ENCODE data around the gene FSD2.

FSD2 gene

GRCh38 chr15:82805994-82806406 is at the start of gene FSD2:
Gene FSD2 (minus strand): TSS chr15:82806069. CDS start chr15:82787390, 18,679 bp downstream.
- DNase-seq, result no peak

- DNase-seq, result no peak
Measured at GRCh38 chr15:82854554-82854953, 48.7 kb upstream of the FSD2 start.

GRCh38 chr15:82852941-82853561 is 47.2 kb upstream of the FSD2 start:
- DNase-seq, result no peak

GRCh38 chr15:82851981-82852511 is 46.2 kb upstream of the FSD2 start:
- DNase-seq, result no peak

GRCh38 chr15:82851306-82851850 is 45.5 kb upstream of the FSD2 start:
- peak in 1 of 2 experiments; percentile 27 for DNase-seq

GRCh38 chr15:82850731-82851130 is 44.9 kb upstream of the FSD2 start:
- DNase-seq, result peak; percentile 56 to 83

- peak; percentile 76 to 89 for DNase-seq
Measured at GRCh38 chr15:82849556-82850512, 44.0 kb upstream of the FSD2 start.

- no peak for DNase-seq
Measured at GRCh38 chr15:82848241-82848993, 42.5 kb upstream of the FSD2 start.

- DNase-seq, result no peak
Measured at GRCh38 chr15:82847703-82848102, 41.8 kb upstream of the FSD2 start.

- DNase-seq, result no peak
Measured at GRCh38 chr15:82846621-82847020, 40.8 kb upstream of the FSD2 start.

- no peak for DNase-seq
Measured at GRCh38 chr15:82845686-82846085, 39.8 kb upstream of the FSD2 start.

- no peak for DNase-seq
Measured at GRCh38 chr15:82843566-82843965, 37.7 kb upstream of the FSD2 start.

- no peak for DNase-seq
Measured at GRCh38 chr15:82840166-82840565, 34.3 kb upstream of the FSD2 start.

GRCh38 chr15:82839136-82839535 is 33.3 kb upstream of the FSD2 start:
- DNase-seq, result no peak

- no peak for DNase-seq
Measured at GRCh38 chr15:82838096-82838735, 32.3 kb upstream of the FSD2 start.

- no peak for DNase-seq
Measured at GRCh38 chr15:82835391-82835917, 29.6 kb upstream of the FSD2 start.

- no peak for DNase-seq
Measured at GRCh38 chr15:82833362-82833682, 27.5 kb upstream of the FSD2 start.

GRCh38 chr15:82832601-82833361 is 26.9 kb upstream of the FSD2 start:
- DNase-seq, result no peak

- DNase-seq, result no peak
Measured at GRCh38 chr15:82831894-82832600, 26.2 kb upstream of the FSD2 start.

GRCh38 chr15:82830427-82831173 is 24.7 kb upstream of the FSD2 start:
- no peak for DNase-seq

All from NCI-H524 (cell line).